Measurements from ENCODE around the gene CRISPLD2. TPM values are rescaled to one million over a fixed set of nuclear protein-coding genes. Genes with fewer than 3 reads are reported as not detected.

The CRISPLD2 gene
- total RNA-seq, 2 experiments from 2014 or later = 2.0 to 2.6 TPM

GRCh38 chr16:84953190-84953746 lies 133.5 kb downstream of the CRISPLD2 start:
- Mint-ChIP-seq H3K4me1 (ENCODE audit: low read depth) (peaks cover 11% of the 10 kb centered on the region), H3K36me3 (ENCODE audit: low read depth) (no peaks in the 10 kb centered on the region), H3K27ac (no peak overlapping the region), H3K27me3 (no peaks in the 10 kb centered on the region), H3K9me3 (no peaks in the 10 kb centered on the region), H3K4me3 (no peak overlapping the region)
- H3K4me3 ChIP-seq (ENCODE audit: low read length) = no peak overlapping the region
- no peak overlapping the region for H3K27ac ChIP-seq (ENCODE audit: low read depth in 1 of 2, low read length in 2 of 2)
- peaks cover 22% of the 10 kb centered on the region for H3K4me1 ChIP-seq (ENCODE audit: insufficient read depth, low read length)
- no peaks in the 10 kb centered on the region for H3K36me3 ChIP-seq (ENCODE audit: insufficient read depth, low read length)
- DNase-seq = no peak
- ChIA-PET POLR2A (interaction anchor here (0.7 to 1.6 kb wide), 2 partner anchors 157 to 199 kb away, joined by 3 to 10 read pairs; no protein-coding TSS in a partner anchor), CTCF (interaction anchor here (0.6 to 4.7 kb wide), 5 partner anchors 16 to 232 kb away, joined by 3 to 69 read pairs (median 4); no protein-coding TSS in a partner anchor)
- peaks cover 0 to 2% of the 10 kb centered on the region in 2 experiments for H3K27me3 ChIP-seq (ENCODE audit: control insufficient read depth in 1 of 2, insufficient read depth in 2 of 2, low read length in 2 of 2)
- no peaks in the 10 kb centered on the region for H3K9me3 ChIP-seq (ENCODE audit: control insufficient read depth in 1 of 2, insufficient read depth in 1 of 2, low read length in 2 of 2)
- intact Hi-C loops (cut with DNase I, micrococcal nuclease) = loop anchor here in 1 of 2 experiments (2.0 kb wide), 1 partner anchor 330 kb away; no protein-coding TSS in a partner anchor
- TF ChIP-seq, protein P1, sequence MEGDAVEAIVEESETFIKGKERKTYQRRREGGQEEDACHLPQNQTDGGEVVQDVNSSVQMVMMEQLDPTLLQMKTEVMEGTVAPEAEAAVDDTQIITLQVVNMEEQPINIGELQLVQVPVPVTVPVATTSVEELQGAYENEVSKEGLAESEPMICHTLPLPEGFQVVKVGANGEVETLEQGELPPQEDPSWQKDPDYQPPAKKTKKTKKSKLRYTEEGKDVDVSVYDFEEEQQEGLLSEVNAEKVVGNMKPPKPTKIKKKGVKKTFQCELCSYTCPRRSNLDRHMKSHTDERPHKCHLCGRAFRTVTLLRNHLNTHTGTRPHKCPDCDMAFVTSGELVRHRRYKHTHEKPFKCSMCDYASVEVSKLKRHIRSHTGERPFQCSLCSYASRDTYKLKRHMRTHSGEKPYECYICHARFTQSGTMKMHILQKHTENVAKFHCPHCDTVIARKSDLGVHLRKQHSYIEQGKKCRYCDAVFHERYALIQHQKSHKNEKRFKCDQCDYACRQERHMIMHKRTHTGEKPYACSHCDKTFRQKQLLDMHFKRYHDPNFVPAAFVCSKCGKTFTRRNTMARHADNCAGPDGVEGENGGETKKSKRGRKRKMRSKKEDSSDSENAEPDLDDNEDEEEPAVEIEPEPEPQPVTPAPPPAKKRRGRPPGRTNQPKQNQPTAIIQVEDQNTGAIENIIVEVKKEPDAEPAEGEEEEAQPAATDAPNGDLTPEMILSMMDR (IDR thresholded peaks at IDR 0.05) = no peak
- no peak for ATAC-seq (ENCODE audit: poor library complexity)

DNA sequence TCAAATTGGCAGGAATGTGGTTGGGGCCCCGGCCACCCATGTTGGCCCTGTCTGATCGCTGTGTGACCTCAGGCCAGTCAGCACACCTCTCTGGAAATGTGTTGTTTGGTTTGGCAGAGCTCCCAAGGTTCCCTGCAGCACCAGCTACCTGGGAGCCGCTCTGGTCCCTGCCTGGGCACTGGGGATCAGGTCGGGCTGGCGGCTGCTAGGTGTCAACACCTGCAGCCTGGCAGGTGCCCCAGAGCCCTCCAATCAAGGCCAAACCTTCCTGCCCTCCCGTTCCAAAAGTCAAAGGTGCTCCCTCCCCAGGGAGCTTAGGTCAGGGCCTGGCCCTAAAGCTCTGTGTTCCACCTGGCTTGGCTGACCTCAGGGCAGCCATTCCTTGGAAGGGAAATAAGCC lies 135.6 kb downstream of the CRISPLD2 start:
- DNase-seq = no peak
- ChIA-PET POLR2A (no interaction called here), CTCF (interaction anchor here (1.4 kb wide), 1 partner anchor 15 kb away, joined by 7 read pairs; no protein-coding TSS in a partner anchor)
- peaks cover 0 to 2% of the 10 kb centered on the region in 2 experiments for H3K27me3 ChIP-seq (ENCODE audit: control insufficient read depth in 1 of 2, insufficient read depth in 2 of 2, low read length in 2 of 2)
- Mint-ChIP-seq H3K4me3 (no peak overlapping the region), H3K4me1 (ENCODE audit: low read depth) (peaks cover 11% of the 10 kb centered on the region), H3K27me3 (no peaks in the 10 kb centered on the region), H3K9me3 (no peaks in the 10 kb centered on the region), H3K27ac (no peak overlapping the region), H3K36me3 (ENCODE audit: low read depth) (no peaks in the 10 kb centered on the region)
- H3K27ac ChIP-seq (ENCODE audit: low read depth in 1 of 2, low read length in 2 of 2) = no peak overlapping the region
- intact Hi-C loops (cut with DNase I, micrococcal nuclease) = no loop called here
- H3K36me3 ChIP-seq (ENCODE audit: insufficient read depth, low read length) = no peaks in the 10 kb centered on the region
- ATAC-seq (ENCODE audit: poor library complexity) = no peak
- no peaks in the 10 kb centered on the region for H3K9me3 ChIP-seq (ENCODE audit: control insufficient read depth in 1 of 2, insufficient read depth in 1 of 2, low read length in 2 of 2)
- peaks cover 11% of the 10 kb centered on the region for H3K4me1 ChIP-seq (ENCODE audit: insufficient read depth, low read length)
- H3K4me3 ChIP-seq (ENCODE audit: low read length) = no peak overlapping the region
- TF ChIP-seq, protein P1 (IDR thresholded peaks at IDR 0.05) = no peak

DNA sequence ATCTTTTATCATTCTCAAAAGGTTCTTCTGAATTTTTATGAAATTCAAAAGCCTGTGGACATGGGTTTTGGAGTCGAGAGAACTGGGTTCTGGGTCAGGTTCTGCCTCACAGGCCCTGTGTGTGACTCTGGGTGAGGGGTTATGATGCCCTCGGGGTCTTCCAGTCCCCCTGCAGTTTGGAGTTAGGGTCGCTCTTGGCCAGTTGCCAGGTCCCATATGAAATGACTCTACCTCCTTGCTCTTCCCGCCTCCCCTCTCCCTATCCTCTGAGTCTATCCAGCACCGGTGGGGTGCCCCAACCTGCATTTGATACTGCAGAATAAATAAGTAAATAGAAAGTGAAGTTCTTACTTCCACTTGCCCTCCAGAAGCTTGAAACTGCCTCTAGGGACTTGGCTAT lies 137.4 kb downstream of the CRISPLD2 start:
- POLR2A ChIA-PET = no interaction called here
- H3K27ac ChIP-seq (ENCODE audit: low read depth in 1 of 2, low read length in 2 of 2) = no peak overlapping the region
- TF ChIP-seq, protein P1 (IDR thresholded peaks at IDR 0.05) = no peak
- no peaks in the 10 kb centered on the region for H3K27me3 Mint-ChIP-seq
- peaks cover 7% of the 10 kb centered on the region for H3K4me1 ChIP-seq (ENCODE audit: insufficient read depth, low read length)
- no peak overlapping the region for H3K27ac Mint-ChIP-seq
- no peaks in the 10 kb centered on the region for H3K36me3 Mint-ChIP-seq (ENCODE audit: low read depth)
- intact Hi-C loops (cut with DNase I, micrococcal nuclease) = no loop called here
- peaks cover 0 to 2% of the 10 kb centered on the region in 2 experiments for H3K27me3 ChIP-seq (ENCODE audit: control insufficient read depth in 1 of 2, insufficient read depth in 2 of 2, low read length in 2 of 2)
- H3K4me1 Mint-ChIP-seq (ENCODE audit: low read depth) = peaks cover 3% of the 10 kb centered on the region
- no peaks in the 10 kb centered on the region for H3K9me3 Mint-ChIP-seq
- CTCF ChIA-PET = no interaction called here
- H3K4me3 ChIP-seq (ENCODE audit: low read length) = no peak overlapping the region
- H3K36me3 ChIP-seq (ENCODE audit: insufficient read depth, low read length) = no peaks in the 10 kb centered on the region
- no peak overlapping the region for H3K4me3 Mint-ChIP-seq
- DNase-seq (no peak), ATAC-seq (ENCODE audit: poor library complexity) (no peak)
- H3K9me3 ChIP-seq (ENCODE audit: control insufficient read depth in 1 of 2, insufficient read depth in 1 of 2, low read length in 2 of 2) = no peaks in the 10 kb centered on the region
